Measurements from ENCODE around the gene FDXACB1. TPM values are rescaled to one million over a fixed set of nuclear protein-coding genes. Genes with fewer than 3 reads are reported as not detected.

Gene FDXACB1
- total RNA-seq, 1 experiment from 2014 or later, result 2.8 TPM

- H2AK5ac ChIP-seq (ENCODE audit: insufficient read length, low read length), result no peak overlapping the region
- H3T11ph ChIP-seq (ENCODE audit: low read length), result no peak overlapping the region
- H4K20me1 ChIP-seq (ENCODE audit: control insufficient read depth, insufficient read depth, insufficient read length), result no peaks in the 10 kb centered on the region
- H3K27me3 ChIP-seq (ENCODE audit: insufficient read depth, low read length), result no peaks in the 10 kb centered on the region
- WGBS (ENCODE audit: extremely low coverage, insufficient read length, low lambda C conversion rate), result no CpG with 5 or more reads among the region's 1 CpG
- H4K91ac ChIP-seq (ENCODE audit: insufficient read length, low read depth, low read length), result no peak overlapping the region
- H3K4me2 ChIP-seq (ENCODE audit: insufficient read depth, insufficient read length, low read length), result no peak overlapping the region
- no peaks in the 10 kb centered on the region for H3K9me3 Mint-ChIP-seq
- no peak overlapping the region for H3K56ac ChIP-seq (ENCODE audit: insufficient read length, low read depth, low read length)
- no peak overlapping the region for H3K4me3 Mint-ChIP-seq
- H3K79me2 ChIP-seq (ENCODE audit: insufficient read depth, low read length), result no peaks in the 10 kb centered on the region
- no peak overlapping the region for H2BK20ac ChIP-seq (ENCODE audit: low read depth, low read length, poor library complexity, severe bottlenecking)
- no peak overlapping the region for H4K5ac ChIP-seq (ENCODE audit: insufficient read length, low read depth, low read length)
- H3K4me1 Mint-ChIP-seq, result peaks cover 22 to 34% of the 10 kb centered on the region in 2 experiments
- no peak overlapping the region for H2BK120ac ChIP-seq (ENCODE audit: low read depth, low read length, poor library complexity, severe bottlenecking)
- H3K4me1 ChIP-seq (ENCODE audit: insufficient read depth, low read length), result 0 out of 2 replicates have a peak, but pooled peaks cover 2% of the 10 kb centered on the region
- peak overlapping the region in 1 of 3 experiments; percentile 37; a peak in 1 of 7 replicates for H3K27ac Mint-ChIP-seq
- no peak overlapping the region for H3K4ac ChIP-seq (ENCODE audit: low read depth, low read length)
- H3K79me1 ChIP-seq (ENCODE audit: insufficient read depth, low read depth, low read length, poor library complexity, severe bottlenecking), result no peaks in the 10 kb centered on the region
- H3K14ac ChIP-seq (ENCODE audit: insufficient read depth, low read length), result no peak overlapping the region
- H2AFZ ChIP-seq (ENCODE audit: low read length), result no peak overlapping the region
- DNase-seq, result no peak
- H3K23me2 ChIP-seq (ENCODE audit: insufficient read length, low read depth, low read length, poor library complexity, severe bottlenecking), result no peaks in the 10 kb centered on the region
- no peak for TF ChIP-seq CTCF (conservative IDR thresholded peaks at IDR 0.05)
- H3K23ac ChIP-seq (ENCODE audit: insufficient read length, low read depth, low read length), result no peak overlapping the region
- H4K8ac ChIP-seq (replicated peaks; ENCODE audit: insufficient read length, low read depth, low read length), result no peak overlapping the region
- no peak overlapping the region for H2BK5ac ChIP-seq (ENCODE audit: insufficient read length, low read length)
- no peak overlapping the region for H2BK15ac ChIP-seq (ENCODE audit: low read depth, low read length)
- no peak overlapping the region for H3K9ac ChIP-seq (ENCODE audit: extremely low read depth, insufficient read length, low read length)
- H3K27me3 Mint-ChIP-seq (ENCODE audit: low read depth), result no peaks in the 10 kb centered on the region
- H3K18ac ChIP-seq (ENCODE audit: insufficient read length, low read depth, low read length), result no peak overlapping the region
- H3K9me3 ChIP-seq (ENCODE audit: control insufficient read depth, low read depth, low read length), result no peaks in the 10 kb centered on the region
- H2BK12ac ChIP-seq (ENCODE audit: insufficient read length, low read depth, low read length), result no peak overlapping the region
- no peak overlapping the region for H3K27ac ChIP-seq (ENCODE audit: insufficient read length, low read depth, low read length)
- no peaks in the 10 kb centered on the region for H3K36me3 Mint-ChIP-seq (ENCODE audit: insufficient read depth in 1 of 3, low read depth in 3 of 3)
These were observed 37.8 kb upstream of the FDXACB1 start for GRCh38 chr11:111916768-111917167.
